NCI-H345 (cell line): ENCODE data around the gene EGF.
A peak's percentile ranks its signal among the peaks of the same experiment; 100 is the strongest.

ENCODE experiments used
- DNase-seq: peaks from one replicate; lab custom pipeline; 2025; lab: John Stamatoyannopoulos, UW

EGF gene

GRCh38 chr4:109996526-109996925 is 83.8 kb downstream of the EGF start:
- DNase-seq = no peak

- DNase-seq = peak; percentile 49
Measured at GRCh38 chr4:109998867-109999584, 86.3 kb downstream of the EGF start.

- DNase-seq = no peak
Measured at GRCh38 chr4:109999585-109999912, 86.9 kb downstream of the EGF start.

- DNase-seq = no peak
Measured at GRCh38 chr4:110002326-110002725, 89.6 kb downstream of the EGF start.

GRCh38 chr4:110003401-110004187 is 90.9 kb downstream of the EGF start:
- DNase-seq = no peak

- DNase-seq = no peak
Measured at GRCh38 chr4:110004556-110004955, 91.9 kb downstream of the EGF start.

GRCh38 chr4:110005461-110006056 is 92.9 kb downstream of the EGF start:
- DNase-seq = peak; percentile 34

GRCh38 chr4:110007217-110007616 is 94.5 kb downstream of the EGF start:
- DNase-seq = no peak

- DNase-seq = no peak
Measured at GRCh38 chr4:110008540-110008939, 95.9 kb downstream of the EGF start.

- DNase-seq = peak; percentile 77
Measured at GRCh38 chr4:110009550-110009949, 96.9 kb downstream of the EGF start.

- no peak for DNase-seq
Measured at GRCh38 chr4:110010797-110011196, 98.1 kb downstream of the EGF start.

GRCh38 chr4:110012917-110013316 is 100.2 kb downstream of the EGF start:
- no peak for DNase-seq

- no peak for DNase-seq
Measured at GRCh38 chr4:110014233-110014632, 101.5 kb downstream of the EGF start.

- DNase-seq = no peak
Measured at GRCh38 chr4:110019153-110019552, 106.5 kb downstream of the EGF start.

- DNase-seq = no peak
Measured at GRCh38 chr4:110020139-110020538, 107.5 kb downstream of the EGF start.

GRCh38 chr4:110020646-110021443 is 108.2 kb downstream of the EGF start:
- DNase-seq = no peak

- DNase-seq = no peak
Measured at GRCh38 chr4:110022457-110022856, 109.8 kb downstream of the EGF start.

GRCh38 chr4:110025056-110025455 is 112.4 kb downstream of the EGF start:
- no peak for DNase-seq

- DNase-seq = no peak
Measured at GRCh38 chr4:110025718-110026117, 113.0 kb downstream of the EGF start.

- DNase-seq = no peak
Measured at GRCh38 chr4:110032603-110033002, 119.9 kb downstream of the EGF start.

- DNase-seq = no peak
Measured at GRCh38 chr4:110033355-110034025, 120.8 kb downstream of the EGF start.

GRCh38 chr4:110034026-110034393 is 121.3 kb downstream of the EGF start:
- DNase-seq = no peak
